Endothelial cell of umbilical vein (primary cell): ENCODE data around the gene LRFN2. TPM values are rescaled to one million over a fixed set of nuclear protein-coding genes. Genes with fewer than 3 reads are reported as not detected.

ENCODE experiments used
- BruUV-seq: library from RNA; stranded (reverse); fragments of 400-500 nt; replicated peaks from 2 replicates; lab custom pipeline; 2021; lab: Mats Ljungman, UMichigan
- CTCF ChIA-PET: fragments of 300-600, 350-600 bp; sonication (Branson Sonifier 250); formaldehyde crosslinking; loops from one replicate; lab custom pipeline; 2021; ENCODE audit warnings: antibody characterized with exemption, inconsistent platforms; lab: Charles Lee
- POLR2A ChIA-PET: fragments of 300-600, 350-600 bp; sonication (Branson Sonifier 250); formaldehyde crosslinking; loops from one replicate; lab custom pipeline; 2021; ENCODE audit warnings: antibody characterized with exemption, inconsistent platforms; lab: Charles Lee
- DNase-seq: peaks from one replicate; pipeline ENCODE4 v3.0.0-alpha.2; 2011; ENCODE audit warnings: low read depth, low spot score
- FAIRE-seq: peaks from 2 replicates; lab custom pipeline; 2011; peaks lifted over from hg19 to GRCh38; lab: Jason Lieb, UNC
- H2AFZ ChIP-seq: 2 replicates; pipeline ENCODE4 v1.6.0; 2012; ENCODE audit warnings: low read depth, low read length, control low read depth, inconsistent platforms
- H3K27ac ChIP-seq: 2 replicates; pipeline ENCODE4 v1.5.1; 2011; ENCODE audit warnings: low read depth, mild to moderate bottlenecking, control low read depth, low read length, moderate library complexity; ENCODE audit not compliant: insufficient read depth
- H3K27me3 ChIP-seq, 2 experiments: 2 replicates each; pipeline versions ENCODE4 v1.6.0 to v1.6.1; 2011; ENCODE audit warnings: low read length in 2 of 2, mixed read lengths in 1 of 2; ENCODE audit not compliant: control insufficient read depth in 2 of 2, insufficient read depth in 2 of 2
- H3K36me3 ChIP-seq, 2 experiments: 2 replicates in 1 of 2; 3 replicates in 1 of 2; pipeline ENCODE4 v1.5.1; 2011; ENCODE audit warnings: low read length in 2 of 2, mild to moderate bottlenecking in 1 of 2, moderate library complexity in 1 of 2; ENCODE audit not compliant: control insufficient read depth in 2 of 2, insufficient read depth in 2 of 2; ENCODE audit errors: extremely low read depth in 1 of 2
- H3K4me1 ChIP-seq: 3 replicates; pipeline ENCODE4 v1.5.1; 2011; ENCODE audit warnings: mild to moderate bottlenecking, low read length; ENCODE audit not compliant: control insufficient read depth, insufficient read depth; ENCODE audit errors: extremely low read depth
- H3K4me2 ChIP-seq: 2 replicates; pipeline ENCODE4 v1.6.1; 2011; ENCODE audit warnings: low read length, control low read depth, mixed read lengths; ENCODE audit not compliant: insufficient read depth
- H3K4me3 ChIP-seq, 3 experiments: fragments of 200-600 bp in 1 of 3; sonication (generic), shearing (Covaris generic) in 1 of 3; replicated peaks in 1 of 3; 2 replicates each; pipeline ENCODE4 v1.5.1; 2011 to 2016; ENCODE audit warnings: control low read depth in 3 of 3, low read length in 3 of 3, mild to moderate bottlenecking in 2 of 3, inconsistent platforms in 1 of 3, low read depth in 1 of 3, moderate library complexity in 1 of 3; ENCODE audit not compliant: insufficient read depth in 1 of 3
- H3K79me2 ChIP-seq: 2 replicates; pipeline ENCODE4 v1.6.0; 2012; ENCODE audit warnings: low read length, inconsistent platforms; ENCODE audit not compliant: control insufficient read depth, insufficient read depth
- H3K9ac ChIP-seq: replicated peaks from 2 replicates; pipeline ENCODE3; 2011; ENCODE audit warnings: low read length, control low read depth; ENCODE audit not compliant: insufficient read depth; ENCODE audit errors: extremely low read depth
- H3K9me1 ChIP-seq: replicated peaks from 3 replicates; pipeline ENCODE4 v1.6.0; 2011; ENCODE audit warnings: mild to moderate bottlenecking, low read length; ENCODE audit not compliant: control insufficient read depth, insufficient read depth; ENCODE audit errors: extremely low read depth
- H3K9me3 ChIP-seq: replicated peaks from 2 replicates; pipeline ENCODE4 v1.5.1; 2012; ENCODE audit warnings: low read length, inconsistent platforms; ENCODE audit not compliant: control insufficient read depth, insufficient read depth
- H4K20me1 ChIP-seq: replicated peaks from 2 replicates; pipeline ENCODE3; 2011; ENCODE audit warnings: mild to moderate bottlenecking, low read length; ENCODE audit not compliant: control insufficient read depth, insufficient read depth; ENCODE audit errors: extremely low read depth
- CTCF ChIP-seq, 2 donors: IDR thresholded peaks; 1 replicate in 1 of 2; 2 replicates in 1 of 2; pipeline ENCODE4 v1.5.1; 2011; ENCODE audit warnings: low read length in 2 of 2, mild to moderate bottlenecking in 2 of 2, moderate library complexity in 2 of 2, control low read depth in 1 of 2, inconsistent platforms in 1 of 2, low read depth in 1 of 2; ENCODE audit not compliant: insufficient read depth in 1 of 2; ENCODE audit errors: extremely low read depth in 1 of 2
- EZH2 ChIP-seq: IDR thresholded peaks from 2 replicates; pipeline ENCODE4 v1.6.1; 2012; ENCODE audit warnings: borderline replicate concordance, low read depth, mild to moderate bottlenecking, moderate library complexity, low read length, inconsistent platforms; ENCODE audit not compliant: severe bottlenecking
- FOS ChIP-seq: IDR thresholded peaks from 2 replicates; pipeline ENCODE4 v1.6.1; 2011; ENCODE audit warnings: mild to moderate bottlenecking, low read length, moderate library complexity, borderline replicate concordance; ENCODE audit not compliant: insufficient read depth
- GATA2 ChIP-seq: IDR thresholded peaks from 2 replicates; pipeline ENCODE4 v1.7.0; 2011; ENCODE audit warnings: low read depth, mild to moderate bottlenecking, moderate library complexity, mixed read lengths, low read length; ENCODE audit not compliant: insufficient read length, insufficient read depth
- JUN ChIP-seq: IDR thresholded peaks from 2 replicates; pipeline ENCODE4 v1.6.1; 2011; ENCODE audit warnings: borderline replicate concordance, low read depth; ENCODE audit not compliant: insufficient read length, insufficient read depth
- MAX ChIP-seq: IDR thresholded peaks from 2 replicates; pipeline ENCODE4 v1.6.1; 2011; ENCODE audit not compliant: insufficient read depth, insufficient read length
- MYC ChIP-seq: IDR thresholded peaks from one replicate; pipeline ENCODE4 v1.6.1; 2011; ENCODE audit warnings: mild to moderate bottlenecking, low read depth, low read length
- POLR2A ChIP-seq: IDR thresholded peaks from 2 replicates; pipeline ENCODE4 v1.6.1; 2012; ENCODE audit warnings: low read depth, mild to moderate bottlenecking, control low read depth, low read length
- POLR2AphosphoS5 ChIP-seq: IDR thresholded peaks from 2 replicates; pipeline ENCODE4 v1.6.1; 2012; ENCODE audit warnings: low read depth, mild to moderate bottlenecking, control low read depth, low read length, moderate library complexity; ENCODE audit not compliant: insufficient read depth
- dilution Hi-C: fragments of 300-500 bp; cut with MboI; formaldehyde crosslinking; loops from one replicate; pipeline ENCODE4 v1.15.0; 2019; ENCODE audit warnings: low sequenced_read_pairs; ENCODE audit not compliant: extremely low pct_ligation_motif_present
- intact Hi-C: fragments of 100-400 bp; cut with micrococcal nuclease; formaldehyde crosslinking; loops from one replicate; pipeline ENCODE4 v1.10.0; 2022
- polyA plus RNA-seq, 4 experiments: library from polyadenylated mRNA; depleted of rRNA in 3 of 4; stranded (reverse) in 3 of 4; unstranded in 1 of 4; fragments of >200 nt; gene quantifications; 2 replicates each; pipeline versions ENCODE4 v1.2.1 to v1.2.3, GENCODE V29; 2011 to 2012; ENCODE audit warnings: missing spikeins in 1 of 4
- total RNA-seq: library from RNA; stranded (reverse); gene quantifications from 2 replicates; pipeline ENCODE4 v1.2.3, GENCODE V29; 2021

LRFN2 gene
- total and polyA plus RNA-seq, 2 donors (not counting 3 experiments of a cell fraction or from before 2014, with no cell fraction given) = not detected

- no peaks in the 10 kb centered on the region for H4K20me1 ChIP-seq
- TF ChIP-seq JUN = no peak
- TF ChIP-seq POLR2A = no peak
- no peak for TF ChIP-seq POLR2AphosphoS5
- TF ChIP-seq GATA2 = no peak
- TF ChIP-seq CTCF (IDR thresholded peaks at IDR 0.05; ENCODE audit: extremely low read depth in 1 of 2, insufficient read depth in 1 of 2, low read depth in 1 of 2, low read length in 2 of 2) = no peak
- TF ChIP-seq MAX = no peak
- TF ChIP-seq EZH2 = no peak
- no peak for TF ChIP-seq FOS
- TF ChIP-seq MYC = no peak
- H3K27me3 ChIP-seq = no peaks in the 10 kb centered on the region
- H3K9me1 ChIP-seq = no peaks in the 10 kb centered on the region
- no peak overlapping the region for H3K27ac ChIP-seq
- no peak overlapping the region for H3K4me3 ChIP-seq
- no peak overlapping the region for H2AFZ ChIP-seq
- no peak overlapping the region for H3K9ac ChIP-seq
- DNase-seq (no peak), FAIRE-seq (no peak)
- CTCF ChIA-PET = no interaction called here
- POLR2A ChIA-PET = no interaction called here
- H3K36me3 ChIP-seq = no peaks in the 10 kb centered on the region
- no peaks in the 10 kb centered on the region for H3K4me1 ChIP-seq
- H3K9me3 ChIP-seq = no peaks in the 10 kb centered on the region
- dilution Hi-C loops (no loop called here), intact Hi-C loops (no loop called here)
- no TSS peak for BruUV-seq
- no peak overlapping the region for H3K4me2 ChIP-seq
- H3K79me2 ChIP-seq = no peaks in the 10 kb centered on the region
Measured at GRCh38 chr6:40395698-40396076, 191.5 kb downstream of the LRFN2 start.
